ENCODE measurements around the gene CHTF18.

The CHTF18 gene

GRCh38 chr16:824194-824593, 35.8 kb downstream of the CHTF18 start:
- no peak for TF ChIP-seq SP2 (tag by site-specific recombination; IDR thresholded peaks at IDR 0.05)
- TF ChIP-seq GLI2 (tag by site-specific recombination; IDR thresholded peaks at IDR 0.05; ENCODE audit: borderline replicate concordance, low read depth), result no peak
- no peak for TF ChIP-seq ZXDB (tag by site-specific recombination; IDR thresholded peaks at IDR 0.05)
- TF ChIP-seq AEBP2 (tag by site-specific recombination; IDR thresholded peaks at IDR 0.05; ENCODE audit: borderline replicate concordance), result no peak
- TF ChIP-seq ZNF704 (tag by site-specific recombination; IDR thresholded peaks at IDR 0.05), result no peak
- no peak for TF ChIP-seq TRIM28 (IDR thresholded peaks at IDR 0.05; ENCODE audit: borderline replicate concordance, low read length)
- no peak for TF ChIP-seq ZSCAN16 (tag by site-specific recombination; IDR thresholded peaks at IDR 0.05)
- TF ChIP-seq PATZ1 (tag by site-specific recombination; IDR thresholded peaks at IDR 0.05), result no peak
- no peak for TF ChIP-seq ZNF580 (tag by site-specific recombination; IDR thresholded peaks at IDR 0.05)
- no peak for TF ChIP-seq SCRT1 (tag by site-specific recombination; IDR thresholded peaks at IDR 0.05; ENCODE audit: borderline replicate concordance)
- no peak for TF ChIP-seq SALL2 (tag by site-specific recombination; IDR thresholded peaks at IDR 0.05; ENCODE audit: borderline replicate concordance)
- TF ChIP-seq SP7 (tag by site-specific recombination; IDR thresholded peaks at IDR 0.05), result no peak
- TF ChIP-seq ZIC2 (tag by site-specific recombination; IDR thresholded peaks at IDR 0.05), result no peak
- no peak for TF ChIP-seq ZNF19 (tag by site-specific recombination; IDR thresholded peaks at IDR 0.05; ENCODE audit: low read depth)
- no peak for TF ChIP-seq ZNF677 (tag by site-specific recombination; IDR thresholded peaks at IDR 0.05)
- TF ChIP-seq FEZF1 (tag by site-specific recombination; IDR thresholded peaks at IDR 0.05), result no peak
- Histone ChIP-seq H3K36me3 (ENCODE audit: control insufficient read depth in 2 of 2, insufficient read depth in 1 of 2, low read length in 2 of 2) (no peaks in the 10 kb centered on the region), H3K4me3 (ENCODE audit: low read depth, low read length) (no peak overlapping the region), H3K27ac (ENCODE audit: extremely low read depth, low read depth, low read length) (no peak overlapping the region), H3K9me3 (ENCODE audit: control insufficient read depth, insufficient read depth, low read depth, low read length) (no peaks in the 10 kb centered on the region), H3K4me1 (ENCODE audit: control insufficient read depth, insufficient read depth, low read length) (peaks cover 4% of the 10 kb centered on the region; the same call in 1 of the 2 replicates)
- CTCF ChIA-PET, result no interaction called here
- POLR2A ChIA-PET, result no interaction called here

GRCh38 chr16:824601-825000, 36.2 kb downstream of the CHTF18 start:
- peaks cover 4% of the 10 kb centered on the region; the same call in 1 of the 2 replicates for H3K4me1 ChIP-seq (ENCODE audit: control insufficient read depth, insufficient read depth, low read length)
- no peak overlapping the region for H3K4me3 ChIP-seq (ENCODE audit: low read depth, low read length)
- H3K9me3 ChIP-seq (ENCODE audit: control insufficient read depth, insufficient read depth, low read depth, low read length), result no peaks in the 10 kb centered on the region
- CTCF ChIA-PET, result no interaction called here
- TF ChIP-seq ZNF529 (tag by site-specific recombination; IDR thresholded peaks at IDR 0.05; ENCODE audit: insufficient replicate concordance), result no peak
- no peak overlapping the region for H3K27ac ChIP-seq (ENCODE audit: extremely low read depth, low read depth, low read length)
- POLR2A ChIA-PET, result no interaction called here
- no peaks in the 10 kb centered on the region for H3K36me3 ChIP-seq (ENCODE audit: control insufficient read depth in 2 of 2, insufficient read depth in 1 of 2, low read length in 2 of 2)
